A673 (cell line): ENCODE results near the gene NDFIP2.

Source experiments
- EZH2 ChIP-seq: fragments of 200-600 bp; sonication (generic); IDR thresholded peaks from 2 replicates; pipeline ENCODE4 v1.6.1; 2017; ENCODE audit warnings: borderline replicate concordance, low read depth, mild to moderate bottlenecking, mixed read lengths, antibody characterized with exemption, low read length; ENCODE audit not compliant: poor library complexity, severe bottlenecking
- TF ChIP-seq, protein P1 (sequence below): fragments of 300-800, 200-600 bp; sonication (generic); conservative IDR thresholded peaks from 2 replicates; pipeline ENCODE4 v1.5.1; 2017; ENCODE audit warnings: low read depth, mild to moderate bottlenecking, antibody characterized with exemption, low read length, moderate library complexity, mixed read lengths

DNA sequence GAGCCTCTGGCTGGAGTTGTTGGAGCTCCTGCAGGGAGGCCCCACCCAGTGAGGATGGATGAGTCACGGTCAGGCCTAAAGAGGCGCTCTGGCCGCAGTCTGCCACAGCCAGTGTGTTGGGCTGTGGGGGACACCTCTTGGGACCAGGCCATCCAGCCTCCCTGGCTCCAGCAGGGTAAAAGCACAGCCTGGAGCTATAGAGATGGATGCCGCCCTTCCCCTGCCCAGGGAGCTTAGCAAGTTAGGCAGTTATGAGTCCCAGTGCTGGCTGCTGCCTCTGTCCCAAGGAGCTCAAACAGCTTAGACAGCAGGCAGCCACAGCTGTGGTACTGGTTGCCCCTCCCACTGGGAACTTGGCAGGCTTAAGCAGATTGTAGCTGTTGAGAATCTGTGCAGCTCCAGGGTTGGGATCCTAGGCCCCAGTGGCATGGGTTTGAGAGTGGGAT lies 100.9 kb downstream of the NDFIP2 start:
- TF ChIP-seq, protein P1, sequence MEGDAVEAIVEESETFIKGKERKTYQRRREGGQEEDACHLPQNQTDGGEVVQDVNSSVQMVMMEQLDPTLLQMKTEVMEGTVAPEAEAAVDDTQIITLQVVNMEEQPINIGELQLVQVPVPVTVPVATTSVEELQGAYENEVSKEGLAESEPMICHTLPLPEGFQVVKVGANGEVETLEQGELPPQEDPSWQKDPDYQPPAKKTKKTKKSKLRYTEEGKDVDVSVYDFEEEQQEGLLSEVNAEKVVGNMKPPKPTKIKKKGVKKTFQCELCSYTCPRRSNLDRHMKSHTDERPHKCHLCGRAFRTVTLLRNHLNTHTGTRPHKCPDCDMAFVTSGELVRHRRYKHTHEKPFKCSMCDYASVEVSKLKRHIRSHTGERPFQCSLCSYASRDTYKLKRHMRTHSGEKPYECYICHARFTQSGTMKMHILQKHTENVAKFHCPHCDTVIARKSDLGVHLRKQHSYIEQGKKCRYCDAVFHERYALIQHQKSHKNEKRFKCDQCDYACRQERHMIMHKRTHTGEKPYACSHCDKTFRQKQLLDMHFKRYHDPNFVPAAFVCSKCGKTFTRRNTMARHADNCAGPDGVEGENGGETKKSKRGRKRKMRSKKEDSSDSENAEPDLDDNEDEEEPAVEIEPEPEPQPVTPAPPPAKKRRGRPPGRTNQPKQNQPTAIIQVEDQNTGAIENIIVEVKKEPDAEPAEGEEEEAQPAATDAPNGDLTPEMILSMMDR, result no peak
- TF ChIP-seq EZH2, result no peak
